Spleen (tissue), 7 donors: ENCODE data around the gene TNP2.

Experiments
- POLR2A ChIP-seq, 3 donors: fragments of 450-650 bp; IDR thresholded peaks; one replicate each; pipeline ENCODE4 v1.5.1; 2017; ENCODE audit warnings: antibody characterized with exemption in 3 of 3, mild to moderate bottlenecking in 1 of 3
- POLR2AphosphoS5 ChIP-seq, 3 donors: sonication (generic); formaldehyde crosslinking; IDR thresholded peaks; one replicate each; pipeline ENCODE4 v1.5.1; 2017; ENCODE audit warnings: antibody characterized with exemption in 3 of 3
- TF ChIP-seq, protein P1 (sequence below), 11 experiments: fragments of 200-600 bp in 7 of 11; fragments of 450-650 bp in 4 of 11; sonication (generic) in 4 of 11; IDR thresholded peaks in 8 of 11; conservative IDR thresholded peaks in 3 of 11; 1 replicate in 7 of 11; 2 replicates in 4 of 11; pipeline versions ENCODE4 v1.4.0 to v1.8.0; 2016 to 2021; ENCODE audit warnings: antibody characterized with exemption in 11 of 11, inconsistent platforms in 4 of 11, mild to moderate bottlenecking in 1 of 11
- donor health status: DM: no; HTN: no; CAD: no; lungs with moderate emphysema.
- donor health status: DM: no; HTN: no; CAD: no.
- donor health status: DM: no; HTN: no; CAD: no.

DNA sequence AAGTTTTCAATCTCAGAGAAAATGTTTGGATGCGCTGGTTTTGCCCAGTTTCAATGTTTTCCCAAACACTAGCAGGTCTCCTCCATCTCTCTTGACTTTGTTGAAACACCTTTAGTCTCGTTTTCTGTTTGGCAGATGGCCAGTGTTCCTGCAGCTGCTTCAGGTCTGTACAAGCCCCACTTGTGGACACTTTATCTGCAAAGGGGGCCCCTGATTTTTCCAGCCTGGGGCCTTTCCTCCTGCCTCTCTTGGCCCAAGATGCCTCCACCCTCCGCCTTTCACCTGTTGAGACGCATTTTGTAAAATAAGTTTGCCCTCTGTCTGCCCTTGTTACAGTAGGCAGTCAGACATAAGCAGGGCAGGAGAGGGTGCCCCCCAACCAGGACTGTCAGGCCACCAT, 33.9 kb upstream of the TNP2 start:
- TF ChIP-seq, protein P1, sequence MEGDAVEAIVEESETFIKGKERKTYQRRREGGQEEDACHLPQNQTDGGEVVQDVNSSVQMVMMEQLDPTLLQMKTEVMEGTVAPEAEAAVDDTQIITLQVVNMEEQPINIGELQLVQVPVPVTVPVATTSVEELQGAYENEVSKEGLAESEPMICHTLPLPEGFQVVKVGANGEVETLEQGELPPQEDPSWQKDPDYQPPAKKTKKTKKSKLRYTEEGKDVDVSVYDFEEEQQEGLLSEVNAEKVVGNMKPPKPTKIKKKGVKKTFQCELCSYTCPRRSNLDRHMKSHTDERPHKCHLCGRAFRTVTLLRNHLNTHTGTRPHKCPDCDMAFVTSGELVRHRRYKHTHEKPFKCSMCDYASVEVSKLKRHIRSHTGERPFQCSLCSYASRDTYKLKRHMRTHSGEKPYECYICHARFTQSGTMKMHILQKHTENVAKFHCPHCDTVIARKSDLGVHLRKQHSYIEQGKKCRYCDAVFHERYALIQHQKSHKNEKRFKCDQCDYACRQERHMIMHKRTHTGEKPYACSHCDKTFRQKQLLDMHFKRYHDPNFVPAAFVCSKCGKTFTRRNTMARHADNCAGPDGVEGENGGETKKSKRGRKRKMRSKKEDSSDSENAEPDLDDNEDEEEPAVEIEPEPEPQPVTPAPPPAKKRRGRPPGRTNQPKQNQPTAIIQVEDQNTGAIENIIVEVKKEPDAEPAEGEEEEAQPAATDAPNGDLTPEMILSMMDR (IDR thresholded peaks at IDR 0.05 in 8 of 11, conservative IDR thresholded peaks at IDR 0.05 in 3 of 11), result no peak
- TF ChIP-seq POLR2A (IDR thresholded peaks at IDR 0.05) (no peak), POLR2AphosphoS5 (IDR thresholded peaks at IDR 0.05) (no peak)
